Gastroesophageal sphincter (tissue), 3 donors: ENCODE data around the gene SYNGR4.

Experiments
- POLR2AphosphoS5 ChIP-seq: sonication (generic); formaldehyde crosslinking; IDR thresholded peaks from one replicate; pipeline ENCODE4 v1.6.1; 2017; ENCODE audit warnings: antibody characterized with exemption
- TF ChIP-seq, protein P1 (sequence below), 4 experiments: fragments of 200-600 bp in 2 of 4; fragments of 450-650 bp in 2 of 4; sonication (generic) in 1 of 4; IDR thresholded peaks; one replicate each; pipeline ENCODE4 v1.5.1; 2017 to 2019; ENCODE audit warnings: antibody characterized with exemption in 4 of 4, mild to moderate bottlenecking in 2 of 4, moderate library complexity in 2 of 4

DNA sequence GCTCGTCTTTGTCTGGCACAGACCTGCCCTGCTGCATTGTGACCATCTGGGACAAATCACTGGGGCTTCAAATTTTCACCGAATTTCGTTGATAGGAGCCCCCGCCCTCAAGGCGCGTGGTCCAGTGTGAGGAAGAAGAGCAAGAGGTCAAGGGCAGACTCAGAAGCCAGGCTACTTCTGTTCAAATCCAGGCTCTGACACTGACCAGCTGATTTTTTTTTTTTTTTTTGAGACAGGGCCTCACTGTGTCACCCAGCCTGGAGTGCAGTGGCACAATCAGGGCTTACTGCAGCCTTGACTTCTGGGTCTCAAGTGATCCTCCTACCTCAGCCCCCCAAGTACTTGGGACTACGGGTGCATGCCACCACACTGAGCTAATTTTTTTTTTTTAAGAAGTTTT, 7.2 kb downstream of the SYNGR4 start:
- TF ChIP-seq, protein P1, sequence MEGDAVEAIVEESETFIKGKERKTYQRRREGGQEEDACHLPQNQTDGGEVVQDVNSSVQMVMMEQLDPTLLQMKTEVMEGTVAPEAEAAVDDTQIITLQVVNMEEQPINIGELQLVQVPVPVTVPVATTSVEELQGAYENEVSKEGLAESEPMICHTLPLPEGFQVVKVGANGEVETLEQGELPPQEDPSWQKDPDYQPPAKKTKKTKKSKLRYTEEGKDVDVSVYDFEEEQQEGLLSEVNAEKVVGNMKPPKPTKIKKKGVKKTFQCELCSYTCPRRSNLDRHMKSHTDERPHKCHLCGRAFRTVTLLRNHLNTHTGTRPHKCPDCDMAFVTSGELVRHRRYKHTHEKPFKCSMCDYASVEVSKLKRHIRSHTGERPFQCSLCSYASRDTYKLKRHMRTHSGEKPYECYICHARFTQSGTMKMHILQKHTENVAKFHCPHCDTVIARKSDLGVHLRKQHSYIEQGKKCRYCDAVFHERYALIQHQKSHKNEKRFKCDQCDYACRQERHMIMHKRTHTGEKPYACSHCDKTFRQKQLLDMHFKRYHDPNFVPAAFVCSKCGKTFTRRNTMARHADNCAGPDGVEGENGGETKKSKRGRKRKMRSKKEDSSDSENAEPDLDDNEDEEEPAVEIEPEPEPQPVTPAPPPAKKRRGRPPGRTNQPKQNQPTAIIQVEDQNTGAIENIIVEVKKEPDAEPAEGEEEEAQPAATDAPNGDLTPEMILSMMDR (IDR thresholded peaks at IDR 0.05): no peak
- no peak for TF ChIP-seq POLR2AphosphoS5
